Panc1 (cell line): ENCODE measurements around the gene RXRG.

Source experiments
- POLR2AphosphoS5 ChIP-seq: IDR thresholded peaks from 2 replicates; pipeline ENCODE4 v1.6.1; 2012; ENCODE audit warnings: mild to moderate bottlenecking, low read depth, low read length, moderate library complexity
- SIN3A ChIP-seq: IDR thresholded peaks from 2 replicates; pipeline ENCODE4 v1.6.1; 2012; ENCODE audit warnings: low read depth, mild to moderate bottlenecking, low read length, moderate library complexity, borderline replicate concordance; ENCODE audit not compliant: insufficient read depth
- TCF7L2 ChIP-seq: IDR thresholded peaks from 2 replicates; pipeline ENCODE4 v1.6.1; 2011; ENCODE audit warnings: mild to moderate bottlenecking, low read depth, low read length, inconsistent platforms
- TF ChIP-seq, protein P1 (sequence below): fragments of 450-650 bp; IDR thresholded peaks from 2 replicates; pipeline ENCODE4 v1.5.1; 2017; ENCODE audit warnings: mild to moderate bottlenecking
- TF ChIP-seq, protein P2 (sequence below), 2 experiments: IDR thresholded peaks; 2 replicates each; pipeline ENCODE4 v1.6.1; 2011 to 2012; ENCODE audit warnings: low read depth in 2 of 2, control low read depth in 1 of 2, low read length in 1 of 2, mild to moderate bottlenecking in 1 of 2, moderate library complexity in 1 of 2; ENCODE audit not compliant: insufficient read depth in 1 of 2

DNA sequence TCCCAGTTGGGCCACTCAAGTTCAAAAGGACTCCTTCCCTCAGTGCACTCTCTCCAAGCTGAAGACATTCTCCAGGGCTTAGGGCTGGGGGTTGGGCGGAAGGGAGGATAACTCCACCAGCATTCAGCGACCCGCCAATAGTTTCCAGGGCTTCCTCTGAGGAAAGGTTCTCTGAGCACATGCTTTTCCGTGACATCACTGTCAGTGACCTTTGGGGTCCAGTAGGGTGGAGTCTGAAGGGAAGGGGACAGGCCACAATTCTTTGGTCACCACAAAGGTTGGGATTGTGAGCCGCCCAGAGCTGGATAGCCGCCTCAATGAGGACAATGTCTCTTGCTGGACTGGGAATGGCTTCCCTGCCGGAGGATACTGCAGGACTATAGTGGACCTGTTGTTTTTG, 22.8 kb upstream of the RXRG start:
- TF ChIP-seq, protein P1, sequence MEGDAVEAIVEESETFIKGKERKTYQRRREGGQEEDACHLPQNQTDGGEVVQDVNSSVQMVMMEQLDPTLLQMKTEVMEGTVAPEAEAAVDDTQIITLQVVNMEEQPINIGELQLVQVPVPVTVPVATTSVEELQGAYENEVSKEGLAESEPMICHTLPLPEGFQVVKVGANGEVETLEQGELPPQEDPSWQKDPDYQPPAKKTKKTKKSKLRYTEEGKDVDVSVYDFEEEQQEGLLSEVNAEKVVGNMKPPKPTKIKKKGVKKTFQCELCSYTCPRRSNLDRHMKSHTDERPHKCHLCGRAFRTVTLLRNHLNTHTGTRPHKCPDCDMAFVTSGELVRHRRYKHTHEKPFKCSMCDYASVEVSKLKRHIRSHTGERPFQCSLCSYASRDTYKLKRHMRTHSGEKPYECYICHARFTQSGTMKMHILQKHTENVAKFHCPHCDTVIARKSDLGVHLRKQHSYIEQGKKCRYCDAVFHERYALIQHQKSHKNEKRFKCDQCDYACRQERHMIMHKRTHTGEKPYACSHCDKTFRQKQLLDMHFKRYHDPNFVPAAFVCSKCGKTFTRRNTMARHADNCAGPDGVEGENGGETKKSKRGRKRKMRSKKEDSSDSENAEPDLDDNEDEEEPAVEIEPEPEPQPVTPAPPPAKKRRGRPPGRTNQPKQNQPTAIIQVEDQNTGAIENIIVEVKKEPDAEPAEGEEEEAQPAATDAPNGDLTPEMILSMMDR, result no peak
- no peak for TF ChIP-seq TCF7L2
- no peak for TF ChIP-seq POLR2AphosphoS5
- no peak for TF ChIP-seq SIN3A
- TF ChIP-seq, protein P2, sequence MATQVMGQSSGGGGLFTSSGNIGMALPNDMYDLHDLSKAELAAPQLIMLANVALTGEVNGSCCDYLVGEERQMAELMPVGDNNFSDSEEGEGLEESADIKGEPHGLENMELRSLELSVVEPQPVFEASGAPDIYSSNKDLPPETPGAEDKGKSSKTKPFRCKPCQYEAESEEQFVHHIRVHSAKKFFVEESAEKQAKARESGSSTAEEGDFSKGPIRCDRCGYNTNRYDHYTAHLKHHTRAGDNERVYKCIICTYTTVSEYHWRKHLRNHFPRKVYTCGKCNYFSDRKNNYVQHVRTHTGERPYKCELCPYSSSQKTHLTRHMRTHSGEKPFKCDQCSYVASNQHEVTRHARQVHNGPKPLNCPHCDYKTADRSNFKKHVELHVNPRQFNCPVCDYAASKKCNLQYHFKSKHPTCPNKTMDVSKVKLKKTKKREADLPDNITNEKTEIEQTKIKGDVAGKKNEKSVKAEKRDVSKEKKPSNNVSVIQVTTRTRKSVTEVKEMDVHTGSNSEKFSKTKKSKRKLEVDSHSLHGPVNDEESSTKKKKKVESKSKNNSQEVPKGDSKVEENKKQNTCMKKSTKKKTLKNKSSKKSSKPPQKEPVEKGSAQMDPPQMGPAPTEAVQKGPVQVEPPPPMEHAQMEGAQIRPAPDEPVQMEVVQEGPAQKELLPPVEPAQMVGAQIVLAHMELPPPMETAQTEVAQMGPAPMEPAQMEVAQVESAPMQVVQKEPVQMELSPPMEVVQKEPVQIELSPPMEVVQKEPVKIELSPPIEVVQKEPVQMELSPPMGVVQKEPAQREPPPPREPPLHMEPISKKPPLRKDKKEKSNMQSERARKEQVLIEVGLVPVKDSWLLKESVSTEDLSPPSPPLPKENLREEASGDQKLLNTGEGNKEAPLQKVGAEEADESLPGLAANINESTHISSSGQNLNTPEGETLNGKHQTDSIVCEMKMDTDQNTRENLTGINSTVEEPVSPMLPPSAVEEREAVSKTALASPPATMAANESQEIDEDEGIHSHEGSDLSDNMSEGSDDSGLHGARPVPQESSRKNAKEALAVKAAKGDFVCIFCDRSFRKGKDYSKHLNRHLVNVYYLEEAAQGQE (IDR thresholded peaks at IDR 0.05; ENCODE audit: insufficient read depth in 1 of 2, low read depth in 2 of 2, low read length in 1 of 2), result no peak
